ENCODE data around the gene PCYT2.

PCYT2 gene

GRCh38 chr17:81905993-81906392, 5.2 kb downstream of the PCYT2 start:
- Histone ChIP-seq H3K9me3 (no peaks in the 10 kb centered on the region), H3K27me3 (peaks cover 34% of the 10 kb centered on the region), H3K4me3 (ENCODE audit: low read depth in 1 of 2, low read length in 1 of 2) (no peak overlapping the region), H3K36me3 (peaks cover 11% of the 10 kb centered on the region), H3K4me1 (ENCODE audit: control insufficient read depth in 1 of 2, insufficient read depth in 1 of 2, low read depth in 1 of 2, low read length in 1 of 2) (peaks cover 20 to 21% of the 10 kb centered on the region in 2 experiments), H3K27ac (no peak overlapping the region)
- no peak for TF ChIP-seq CTCF (IDR thresholded peaks at IDR 0.05)

- peaks cover 15 to 17% of the 10 kb centered on the region in 2 experiments for H3K4me1 ChIP-seq (ENCODE audit: control insufficient read depth in 1 of 2, insufficient read depth in 1 of 2, low read depth in 1 of 2, low read length in 1 of 2)
- H3K27me3 ChIP-seq, result peaks cover 38% of the 10 kb centered on the region
- H3K27ac ChIP-seq, result no peak overlapping the region
- TF ChIP-seq CTCF (IDR thresholded peaks at IDR 0.05), result no peak
- H3K4me3 ChIP-seq (ENCODE audit: low read depth in 1 of 2, low read length in 1 of 2), result no peak overlapping the region
- peaks cover 15% of the 10 kb centered on the region for H3K36me3 ChIP-seq
- H3K9me3 ChIP-seq, result no peaks in the 10 kb centered on the region
Measured at GRCh38 chr17:81905424-81905875, 5.7 kb downstream of the PCYT2 start.

GRCh38 chr17:81904600-81905423, 6.4 kb downstream of the PCYT2 start:
- Histone ChIP-seq H3K36me3 (peaks cover 21% of the 10 kb centered on the region), H3K4me3 (ENCODE audit: low read depth in 1 of 2, low read length in 1 of 2) (no peak overlapping the region), H3K27me3 (peaks cover 34% of the 10 kb centered on the region), H3K27ac (no peak overlapping the region), H3K4me1 (ENCODE audit: control insufficient read depth in 1 of 2, insufficient read depth in 1 of 2, low read depth in 1 of 2, low read length in 1 of 2) (peaks cover 9 to 11% of the 10 kb centered on the region in 2 experiments), H3K9me3 (no peaks in the 10 kb centered on the region)
- TF ChIP-seq CTCF (IDR thresholded peaks at IDR 0.05), result no peak

GRCh38 chr17:81903896-81904599, 7.2 kb downstream of the PCYT2 start:
- Histone ChIP-seq H3K36me3 (peaks cover 29% of the 10 kb centered on the region), H3K27ac (no peak overlapping the region), H3K27me3 (peaks cover 34% of the 10 kb centered on the region), H3K4me1 (ENCODE audit: control insufficient read depth in 1 of 2, insufficient read depth in 1 of 2, low read depth in 1 of 2, low read length in 1 of 2) (peaks cover 1 to 10% of the 10 kb centered on the region in 2 experiments), H3K9me3 (no peaks in the 10 kb centered on the region), H3K4me3 (ENCODE audit: low read depth in 1 of 2, low read length in 1 of 2) (no peak overlapping the region)
- TF ChIP-seq CTCF (IDR thresholded peaks at IDR 0.05), result no peak

- Histone ChIP-seq H3K27me3 (peaks cover 34% of the 10 kb centered on the region), H3K9me3 (no peaks in the 10 kb centered on the region), H3K4me3 (ENCODE audit: low read depth in 1 of 2, low read length in 1 of 2) (no peak overlapping the region), H3K4me1 (ENCODE audit: control insufficient read depth in 1 of 2, insufficient read depth in 1 of 2, low read depth in 1 of 2, low read length in 1 of 2) (peaks cover 0 to 10% of the 10 kb centered on the region in 2 experiments), H3K36me3 (peaks cover 35% of the 10 kb centered on the region), H3K27ac (no peak overlapping the region)
- no peak for TF ChIP-seq CTCF (IDR thresholded peaks at IDR 0.05)
Measured at GRCh38 chr17:81903415-81903831, 7.8 kb downstream of the PCYT2 start.
